ENCODE measurements around the gene TNFAIP2. TPM values are rescaled to one million over a fixed set of nuclear protein-coding genes. Genes with fewer than 3 reads are reported as not detected.
A peak's percentile ranks its signal among the peaks of the same experiment; 100 is the strongest.

Gene TNFAIP2
- total and polyA plus RNA-seq, 8 donors, result 28.4 to 237 (median 34.7) TPM

GRCh38 chr14:103133210-103134140 is 10.2 kb downstream of the TNFAIP2 start:
- peak in 1 of 4 donors; percentile 61 for DNase-seq
- H3K4me1 ChIP-seq, result peaks cover 0 to 34% of the 10 kb centered on the region in 2 donors
- peaks cover 0 to 89% of the 10 kb centered on the region in 2 donors for H3K36me3 ChIP-seq
- no peaks in the 10 kb centered on the region for H3K9me3 ChIP-seq
- H3K27ac ChIP-seq, result no peak overlapping the region
- peaks cover 0 to 7% of the 10 kb centered on the region in 2 donors for H3K27me3 ChIP-seq
- intact Hi-C loops (cut with DNase I), result no loop called here
- TF ChIP-seq CTCF (IDR thresholded peaks at IDR 0.05), result no peak
- no peak overlapping the region for H3K4me3 ChIP-seq
- no peak for ATAC-seq

- H3K4me1 ChIP-seq, result peaks cover 0 to 36% of the 10 kb centered on the region in 2 donors
- intact Hi-C loops (cut with DNase I), result no loop called here
- TF ChIP-seq CTCF (IDR thresholded peaks at IDR 0.05), result no peak
- H3K27me3 ChIP-seq, result peaks cover 0 to 16% of the 10 kb centered on the region in 2 donors
- no peak overlapping the region for H3K27ac ChIP-seq
- peaks cover 0 to 80% of the 10 kb centered on the region in 2 donors for H3K36me3 ChIP-seq
- no peaks in the 10 kb centered on the region for H3K9me3 ChIP-seq
- ATAC-seq (no peak), DNase-seq (no peak)
- no peak overlapping the region for H3K4me3 ChIP-seq
Observed at GRCh38 chr14:103134405-103134804, 11.1 kb downstream of the TNFAIP2 start.

GRCh38 chr14:103134919-103135318 is 11.7 kb downstream of the TNFAIP2 start:
- no peaks in the 10 kb centered on the region for H3K9me3 ChIP-seq
- no peak overlapping the region for H3K4me3 ChIP-seq
- intact Hi-C loops (cut with DNase I), result no loop called here
- peaks cover 0 to 75% of the 10 kb centered on the region in 2 donors for H3K36me3 ChIP-seq
- DNase-seq (peak in 1 of 4 donors; percentile 79), ATAC-seq (no peak)
- TF ChIP-seq CTCF (IDR thresholded peaks at IDR 0.05), result no peak
- H3K27me3 ChIP-seq, result peaks cover 0 to 20% of the 10 kb centered on the region in 2 donors
- H3K27ac ChIP-seq, result no peak overlapping the region
- H3K4me1 ChIP-seq, result peaks cover 0 to 36% of the 10 kb centered on the region in 2 donors

- peaks cover 0 to 20% of the 10 kb centered on the region in 2 donors for H3K27me3 ChIP-seq
- no peak for TF ChIP-seq CTCF (IDR thresholded peaks at IDR 0.05)
- intact Hi-C loops (cut with DNase I), result no loop called here
- peaks cover 0 to 68% of the 10 kb centered on the region in 2 donors for H3K36me3 ChIP-seq
- no peak overlapping the region for H3K4me3 ChIP-seq
- ATAC-seq, result no peak
- peak in 1 of 4 donors; percentile 74 for DNase-seq
- no peak overlapping the region for H3K27ac ChIP-seq
- no peaks in the 10 kb centered on the region for H3K9me3 ChIP-seq
- H3K4me1 ChIP-seq, result peaks cover 0 to 36% of the 10 kb centered on the region in 2 donors
Observed at GRCh38 chr14:103135333-103136260, 12.3 kb downstream of the TNFAIP2 start.

Data from left lung (tissue), 10 donors.